CD14-positive monocyte (primary cell): ENCODE data around the gene DCC. TPM values are rescaled to one million over a fixed set of nuclear protein-coding genes. Genes with fewer than 3 reads are reported as not detected.

Source experiments
- DNase-seq, 3 donors: peaks; one replicate each; pipeline ENCODE4 v3.0.0-alpha.2; 2011 to 2022
- H2AFZ ChIP-seq: 2 replicates; pipeline ENCODE4 v1.6.0; 2012; ENCODE audit warnings: mild to moderate bottlenecking, low read depth, low read length, inconsistent platforms; ENCODE audit not compliant: insufficient read depth, poor library complexity, severe bottlenecking
- H3K27ac ChIP-seq, 2 donors: 1 replicate in 1 of 2; 2 replicates in 1 of 2; pipeline ENCODE4 v1.5.1; 2012 to 2013; ENCODE audit warnings: low read length in 2 of 2, control low read depth in 1 of 2, inconsistent platforms in 1 of 2, low read depth in 1 of 2, mild to moderate bottlenecking in 1 of 2
- H3K27me3 ChIP-seq, 2 donors: one replicate each; pipeline versions ENCODE4 v1.6.0 to v1.6.1; 2011 to 2013; ENCODE audit warnings: low read length in 2 of 2; ENCODE audit not compliant: control insufficient read depth in 2 of 2, insufficient read depth in 2 of 2
- H3K36me3 ChIP-seq, 2 donors: replicated peaks in 1 of 2; 1 replicate in 1 of 2; 2 replicates in 1 of 2; pipeline versions ENCODE4 v1.5.1 to v1.6.1; 2012 to 2013; ENCODE audit warnings: low read length in 2 of 2, control low read depth in 1 of 2, inconsistent platforms in 1 of 2, mild to moderate bottlenecking in 1 of 2; ENCODE audit not compliant: insufficient read depth in 2 of 2, control insufficient read depth in 1 of 2
- H3K4me1 ChIP-seq, 2 donors: 1 replicate in 1 of 2; 2 replicates in 1 of 2; pipeline versions ENCODE4 v1.5.1 to v1.6.1; 2012 to 2013; ENCODE audit warnings: low read length in 2 of 2, control low read depth in 1 of 2, inconsistent platforms in 1 of 2, mild to moderate bottlenecking in 1 of 2, moderate library complexity in 1 of 2; ENCODE audit not compliant: insufficient read depth in 2 of 2, control insufficient read depth in 1 of 2
- H3K4me2 ChIP-seq: replicated peaks from 2 replicates; pipeline ENCODE3; 2012; ENCODE audit warnings: low read length, moderate library complexity, mild to moderate bottlenecking; ENCODE audit not compliant: poor library complexity, severe bottlenecking; ENCODE audit errors: extremely low read depth
- H3K4me3 ChIP-seq, 3 experiments: fragments of 200-600 bp in 1 of 3; sonication (generic) in 1 of 3; replicated peaks in 1 of 3; 1 replicate in 2 of 3; 2 replicates in 1 of 3; pipeline ENCODE4 v1.5.1; 2011 to 2013; ENCODE audit warnings: low read length in 3 of 3, mild to moderate bottlenecking in 3 of 3, control low read depth in 2 of 3, low read depth in 2 of 3, inconsistent platforms in 1 of 3, moderate library complexity in 1 of 3
- H3K79me2 ChIP-seq: 2 replicates; pipeline ENCODE4 v1.6.0; 2012; ENCODE audit warnings: mild to moderate bottlenecking, control low read depth, inconsistent platforms, low read length, moderate library complexity; ENCODE audit not compliant: insufficient read depth
- H3K9ac ChIP-seq: 2 replicates; pipeline ENCODE4 v1.6.0; 2017; ENCODE audit warnings: low read length, mild to moderate bottlenecking; ENCODE audit not compliant: insufficient read depth, poor library complexity, severe bottlenecking
- H3K9me3 ChIP-seq, 2 donors: replicated peaks in 1 of 2; 1 replicate in 1 of 2; 2 replicates in 1 of 2; pipeline versions ENCODE4 v1.5.1 to v1.6.1; 2012 to 2013; ENCODE audit warnings: low read length in 2 of 2, control low read depth in 1 of 2; ENCODE audit not compliant: control insufficient read depth in 1 of 2, insufficient read depth in 1 of 2
- H4K20me1 ChIP-seq: 2 replicates; pipeline ENCODE4 v1.6.0; 2012; ENCODE audit warnings: mild to moderate bottlenecking, low read length, control low read depth, moderate library complexity; ENCODE audit not compliant: insufficient read depth
- H3K27ac Mint-ChIP-seq, 7 donors: one replicate each; pipeline ENCODE4 v1.8.0; 2020; ENCODE audit warnings: mild to moderate bottlenecking in 7 of 7, mixed read lengths in 7 of 7, moderate library complexity in 6 of 7, inconsistent platforms in 2 of 7
- H3K27me3 Mint-ChIP-seq, 3 donors: one replicate each; pipeline ENCODE4 v1.8.0; 2021 to 2022; ENCODE audit warnings: low read depth in 3 of 3, mild to moderate bottlenecking in 3 of 3, mixed read lengths in 3 of 3, moderate library complexity in 3 of 3, inconsistent platforms in 1 of 3
- H3K36me3 Mint-ChIP-seq, 2 donors: one replicate each; pipeline ENCODE4 v1.8.0; 2020; ENCODE audit warnings: mixed read lengths in 2 of 2, inconsistent platforms in 1 of 2, mild to moderate bottlenecking in 1 of 2
- H3K4me1 Mint-ChIP-seq: one replicate; pipeline ENCODE4 v1.8.0; 2020; ENCODE audit warnings: mild to moderate bottlenecking, mixed read lengths
- H3K4me3 Mint-ChIP-seq, 2 donors: one replicate each; pipeline ENCODE4 v1.8.0; 2020; ENCODE audit warnings: mild to moderate bottlenecking in 2 of 2, mixed read lengths in 2 of 2, moderate library complexity in 1 of 2
- H3K9me3 Mint-ChIP-seq, 7 donors: one replicate each; pipeline ENCODE4 v1.8.0; 2020 to 2022; ENCODE audit warnings: mixed read lengths in 7 of 7, mild to moderate bottlenecking in 6 of 7, moderate library complexity in 6 of 7, inconsistent platforms in 2 of 7
- WGBS: methylation state at CpG from one replicate; pipeline ENCODE4 v1.1.5; 2013; ENCODE audit warnings: missing lambda C conversion rate; ENCODE audit not compliant: insufficient coverage; 5-methylcytosine and 5-hydroxymethylcytosine counted together
- intact Hi-C, 2 donors: fragments of 100-400 bp; cut with micrococcal nuclease; formaldehyde crosslinking; loops; one replicate each; pipeline versions ENCODE4 v1.15.0 to v1.15.1; 2023
- polyA plus RNA-seq, 3 donors: library from polyadenylated mRNA; depleted of rRNA in 1 of 3; unstranded in 2 of 3; stranded (reverse) in 1 of 3; fragments of 300-500 nt in 2 of 3; fragments of >200 nt in 1 of 3; fragmentation: Illumina TruSeq in 2 of 3; gene quantifications; 1 replicate in 2 of 3; 2 replicates in 1 of 3; pipeline ENCODE4 v1.2.3, GENCODE V29; 2012 to 2021
- small RNA-seq: library from RNA; depleted of rRNA; stranded (forward); fragments of <200 nt; gene quantifications from one replicate; pipeline ENCODE3, GENCODE V24; 2012; ENCODE audit warnings: low read depth; ENCODE audit not compliant: insufficient read length
- TF ChIP-seq, protein P1 (sequence below): fragments of 200-600 bp; IDR thresholded peaks from one replicate; pipeline ENCODE4 v1.8.0; 2022; ENCODE audit warnings: antibody characterized with exemption, mild to moderate bottlenecking

The DCC gene
- polyA plus RNA-seq, 3 donors, result not detected

DNA sequence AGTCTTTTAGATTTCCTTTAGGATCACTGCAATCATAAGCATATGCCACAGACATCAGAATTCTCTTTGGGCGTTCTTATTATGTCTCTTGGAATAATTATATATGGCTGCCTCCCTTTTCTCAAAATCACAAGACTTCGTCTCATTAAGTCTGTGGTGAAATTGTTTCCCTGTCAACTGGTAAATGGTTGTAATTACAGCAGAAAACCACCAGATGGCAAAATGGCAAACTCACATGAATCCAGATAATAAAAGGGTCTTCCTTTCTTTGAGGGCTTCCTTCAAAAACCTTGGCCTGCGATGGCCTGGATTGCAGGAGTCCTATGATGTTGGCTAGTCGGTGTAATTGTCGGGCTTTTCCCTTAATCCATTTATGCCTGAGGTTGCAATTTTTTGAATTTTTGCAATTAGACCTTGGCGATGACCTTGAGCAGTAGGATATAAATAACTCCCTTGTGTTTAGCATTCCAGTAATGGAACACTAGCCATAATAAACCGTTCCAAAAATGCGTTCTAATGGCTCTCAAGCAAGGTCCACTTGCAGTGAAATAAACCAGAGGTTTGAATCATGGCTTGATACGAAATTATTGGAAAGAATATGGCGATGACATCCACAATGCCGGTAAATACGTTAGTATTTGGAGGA is 1228.1 kb downstream of the DCC start:
- H3K4me3 ChIP-seq, result no peak overlapping the region
- peaks cover 1 to 3% (median 2%) of the 10 kb centered on the region in 3 donors for H3K27me3 Mint-ChIP-seq
- H3K9me3 ChIP-seq, result no peaks in the 10 kb centered on the region
- H3K27ac ChIP-seq, result no peak overlapping the region
- H3K27me3 ChIP-seq, result peaks cover 0 to 2% of the 10 kb centered on the region in 2 donors
- H3K36me3 Mint-ChIP-seq, result no peaks in the 10 kb centered on the region
- H4K20me1 ChIP-seq, result no peaks in the 10 kb centered on the region
- no peaks in the 10 kb centered on the region for H3K79me2 ChIP-seq
- no peaks in the 10 kb centered on the region for H3K4me1 Mint-ChIP-seq
- H3K4me2 ChIP-seq, result no peak overlapping the region
- intact Hi-C loops, result no loop called here
- no peaks in the 10 kb centered on the region for H3K4me1 ChIP-seq
- WGBS, result 72% methylated on average over 4 of the region's 12 CpGs
- no peak for DNase-seq
- H3K27ac Mint-ChIP-seq, result no peak overlapping the region
- peaks cover 0 to 2% (median 0%) of the 10 kb centered on the region in 7 donors for H3K9me3 Mint-ChIP-seq
- H3K4me3 Mint-ChIP-seq, result no peak overlapping the region
- H3K36me3 ChIP-seq, result no peaks in the 10 kb centered on the region
- no peak overlapping the region for H3K9ac ChIP-seq
- TF ChIP-seq, protein P1, sequence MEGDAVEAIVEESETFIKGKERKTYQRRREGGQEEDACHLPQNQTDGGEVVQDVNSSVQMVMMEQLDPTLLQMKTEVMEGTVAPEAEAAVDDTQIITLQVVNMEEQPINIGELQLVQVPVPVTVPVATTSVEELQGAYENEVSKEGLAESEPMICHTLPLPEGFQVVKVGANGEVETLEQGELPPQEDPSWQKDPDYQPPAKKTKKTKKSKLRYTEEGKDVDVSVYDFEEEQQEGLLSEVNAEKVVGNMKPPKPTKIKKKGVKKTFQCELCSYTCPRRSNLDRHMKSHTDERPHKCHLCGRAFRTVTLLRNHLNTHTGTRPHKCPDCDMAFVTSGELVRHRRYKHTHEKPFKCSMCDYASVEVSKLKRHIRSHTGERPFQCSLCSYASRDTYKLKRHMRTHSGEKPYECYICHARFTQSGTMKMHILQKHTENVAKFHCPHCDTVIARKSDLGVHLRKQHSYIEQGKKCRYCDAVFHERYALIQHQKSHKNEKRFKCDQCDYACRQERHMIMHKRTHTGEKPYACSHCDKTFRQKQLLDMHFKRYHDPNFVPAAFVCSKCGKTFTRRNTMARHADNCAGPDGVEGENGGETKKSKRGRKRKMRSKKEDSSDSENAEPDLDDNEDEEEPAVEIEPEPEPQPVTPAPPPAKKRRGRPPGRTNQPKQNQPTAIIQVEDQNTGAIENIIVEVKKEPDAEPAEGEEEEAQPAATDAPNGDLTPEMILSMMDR, result peak; percentile 53
- no peak overlapping the region for H2AFZ ChIP-seq

Small RNA genes lying within 50 kb of the gene (small RNA-seq; reads per million reads assigned to genes)
- gene AC011155.1, result not detected
- gene MIR4528, result not detected
